Lower leg skin (tissue), 3 donors: ENCODE results near the gene BICRAL.

ENCODE experiments used
- POLR2A ChIP-seq, 2 donors: fragments of 450-650 bp; IDR thresholded peaks; one replicate each; pipeline ENCODE4 v1.6.1; 2016 to 2017; ENCODE audit warnings: antibody characterized with exemption in 2 of 2, mild to moderate bottlenecking in 1 of 2, moderate library complexity in 1 of 2
- TF ChIP-seq, protein P1 (sequence below), 3 donors: fragments of 450-650 bp; IDR thresholded peaks; one replicate each; pipeline ENCODE4 v1.5.1; 2016; ENCODE audit warnings: antibody characterized with exemption in 3 of 3, mild to moderate bottlenecking in 3 of 3, moderate library complexity in 2 of 3

DNA sequence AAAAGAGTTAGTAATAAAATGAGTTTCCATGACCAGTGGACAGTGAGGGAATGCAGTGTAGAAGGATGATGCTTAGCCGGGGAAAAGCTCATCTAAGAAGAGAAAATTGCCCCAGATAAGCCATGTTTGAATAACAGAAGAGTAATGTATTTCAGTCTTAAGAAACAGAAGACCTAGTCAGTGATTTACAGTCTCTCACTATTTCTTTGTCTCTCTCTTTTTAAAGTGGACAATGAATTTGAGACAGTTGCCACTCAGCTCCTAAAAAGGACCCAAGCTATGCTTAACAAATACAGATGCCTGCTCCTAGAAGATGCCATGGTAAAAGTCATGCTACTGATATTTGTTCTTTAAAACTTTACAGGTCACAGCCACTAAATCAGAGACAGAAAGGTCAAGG lies 78.2 kb downstream of the BICRAL start:
- TF ChIP-seq, protein P1, sequence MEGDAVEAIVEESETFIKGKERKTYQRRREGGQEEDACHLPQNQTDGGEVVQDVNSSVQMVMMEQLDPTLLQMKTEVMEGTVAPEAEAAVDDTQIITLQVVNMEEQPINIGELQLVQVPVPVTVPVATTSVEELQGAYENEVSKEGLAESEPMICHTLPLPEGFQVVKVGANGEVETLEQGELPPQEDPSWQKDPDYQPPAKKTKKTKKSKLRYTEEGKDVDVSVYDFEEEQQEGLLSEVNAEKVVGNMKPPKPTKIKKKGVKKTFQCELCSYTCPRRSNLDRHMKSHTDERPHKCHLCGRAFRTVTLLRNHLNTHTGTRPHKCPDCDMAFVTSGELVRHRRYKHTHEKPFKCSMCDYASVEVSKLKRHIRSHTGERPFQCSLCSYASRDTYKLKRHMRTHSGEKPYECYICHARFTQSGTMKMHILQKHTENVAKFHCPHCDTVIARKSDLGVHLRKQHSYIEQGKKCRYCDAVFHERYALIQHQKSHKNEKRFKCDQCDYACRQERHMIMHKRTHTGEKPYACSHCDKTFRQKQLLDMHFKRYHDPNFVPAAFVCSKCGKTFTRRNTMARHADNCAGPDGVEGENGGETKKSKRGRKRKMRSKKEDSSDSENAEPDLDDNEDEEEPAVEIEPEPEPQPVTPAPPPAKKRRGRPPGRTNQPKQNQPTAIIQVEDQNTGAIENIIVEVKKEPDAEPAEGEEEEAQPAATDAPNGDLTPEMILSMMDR (IDR thresholded peaks at IDR 0.05), result no peak
- no peak for TF ChIP-seq POLR2A (IDR thresholded peaks at IDR 0.05)
